NCI-H524 (cell line): ENCODE data around the gene PLD5.
"Not testable (repeated sequence)": the region's sequence is repeated elsewhere in the genome, so short reads cannot be mapped to it uniquely, and the experiment has no call there.

Source experiments
- DNase-seq, 2 experiments: peaks; one replicate each; lab custom pipeline; 2025; lab: John Stamatoyannopoulos, UW

The PLD5 gene

DNA sequence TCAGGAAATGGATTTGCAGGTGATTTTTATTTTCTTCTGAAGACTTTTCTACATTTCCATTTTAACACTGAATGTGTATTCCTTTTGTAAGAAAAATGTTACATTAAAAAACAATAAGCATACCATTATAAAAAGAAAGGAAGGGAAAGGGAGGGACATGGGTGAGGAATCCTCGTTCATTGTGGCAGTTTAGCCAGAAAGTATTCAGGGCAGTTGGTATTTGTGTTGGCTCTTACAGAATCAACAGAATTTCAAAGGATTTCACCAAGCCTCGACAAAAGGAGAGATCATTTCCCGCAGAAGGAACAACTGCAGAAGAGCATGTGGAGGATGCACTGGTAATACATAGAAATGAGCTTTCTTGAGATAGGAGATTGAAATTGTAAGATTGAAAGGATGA, 35.0 kb downstream of the PLD5 start:
- DNase-seq = no peak

DNA sequence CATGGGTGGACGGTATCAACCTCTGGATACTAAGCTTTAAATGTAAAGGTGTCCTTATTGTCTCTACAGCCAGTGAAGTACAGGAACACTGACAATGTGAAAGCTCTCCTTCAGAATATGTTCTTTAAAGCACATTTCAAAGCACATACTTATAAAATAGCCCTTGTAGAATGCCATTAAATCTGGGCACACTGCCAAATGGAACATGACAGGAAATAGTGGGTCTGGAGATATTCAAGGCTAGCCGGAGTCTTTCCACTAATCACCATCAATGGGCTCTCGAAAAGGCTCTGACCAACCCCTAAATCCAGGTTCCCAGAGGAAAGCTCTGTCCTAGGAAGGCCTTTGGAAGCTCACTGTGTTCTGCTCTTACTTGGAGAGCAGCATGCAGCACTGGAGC, 46.6 kb downstream of the PLD5 start:
- DNase-seq = peak in 1 of 2 experiments; percentile 15

DNA sequence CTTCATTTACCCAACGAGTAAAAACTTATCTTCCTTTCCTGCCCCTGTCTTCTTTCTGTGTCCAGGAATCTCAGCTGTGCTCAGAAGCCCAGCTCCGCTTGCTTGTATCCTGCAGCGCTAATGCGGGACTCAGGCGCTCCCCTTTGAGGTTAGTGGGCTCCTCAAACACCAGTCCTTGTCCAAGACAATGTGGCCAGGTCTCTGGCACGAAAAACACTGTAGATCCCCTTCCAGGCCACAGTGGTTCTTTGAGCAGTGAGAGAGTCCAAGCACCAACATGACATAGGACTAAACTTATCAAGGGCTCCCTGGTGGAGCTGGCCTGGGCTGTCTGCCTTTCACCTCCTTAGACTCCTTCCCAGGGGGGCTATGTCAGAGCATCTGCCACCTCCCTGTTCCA, 53.7 kb downstream of the PLD5 start:
- no peak for DNase-seq

DNA sequence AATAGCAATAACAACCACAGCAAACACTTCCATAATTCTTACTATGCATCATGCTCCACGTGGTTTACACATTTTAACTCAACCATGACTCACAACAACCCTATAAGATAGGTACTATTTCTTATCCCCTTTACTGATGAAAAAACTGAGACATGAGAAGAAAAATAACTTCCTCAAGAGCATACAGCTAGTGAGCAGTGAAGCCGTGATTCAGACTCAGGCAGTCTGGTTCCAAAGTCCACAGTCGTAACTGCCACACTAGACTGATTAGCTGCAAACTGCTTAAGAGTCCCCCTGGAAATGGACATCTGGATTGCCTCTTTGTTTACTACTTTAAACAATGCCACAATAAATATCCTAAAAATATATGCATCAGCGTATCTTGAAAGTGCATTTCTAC, 55.7 kb downstream of the PLD5 start:
- DNase-seq = no peak

DNA sequence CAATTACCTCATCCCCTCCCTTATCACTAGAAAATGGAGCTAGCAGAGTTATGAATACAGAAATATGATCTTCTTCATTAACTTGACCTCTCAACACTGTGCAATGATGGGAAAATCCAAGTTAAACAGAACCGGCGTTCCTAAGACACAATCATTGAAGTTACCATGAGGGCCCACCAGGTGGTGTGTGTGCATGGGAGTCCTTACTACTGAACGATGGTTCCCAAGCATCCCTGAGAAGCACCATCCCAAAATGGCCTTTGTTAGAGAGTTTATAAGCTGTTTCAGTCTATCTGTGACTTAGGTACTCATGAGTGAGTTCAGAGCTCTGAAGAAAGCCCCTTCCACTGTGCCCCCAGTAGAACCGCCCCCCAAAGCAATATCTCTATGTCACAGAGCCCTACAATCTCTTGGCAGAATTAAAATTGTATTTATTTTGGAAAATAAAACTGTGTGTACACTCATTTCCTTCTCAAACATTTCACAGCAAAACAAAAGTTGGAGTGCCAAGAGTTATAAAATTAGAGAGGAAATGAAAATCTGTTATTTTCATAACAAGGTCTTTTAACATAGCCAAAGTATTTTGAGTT, 56.8 kb downstream of the PLD5 start:
- DNase-seq = peak; percentile 44 to 75

DNA sequence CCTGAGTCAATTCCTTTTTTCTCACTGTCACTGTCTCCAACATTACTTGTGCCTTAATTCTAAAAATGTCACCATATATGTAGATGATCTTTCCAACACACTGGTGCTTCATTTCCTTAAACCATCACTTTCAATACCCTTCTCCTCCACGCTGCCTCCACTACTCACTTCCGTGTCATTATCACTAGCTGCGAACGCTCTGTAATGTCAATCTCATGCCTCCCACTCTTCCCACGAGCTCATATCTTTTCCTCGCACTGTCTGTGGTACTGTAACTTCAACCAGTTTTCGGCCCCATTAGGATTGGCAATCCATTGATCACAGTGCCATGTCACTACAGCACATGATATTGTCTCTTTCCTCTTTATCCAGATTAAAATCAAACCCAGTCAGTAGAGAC, 61.6 kb downstream of the PLD5 start:
- no peak for DNase-seq

DNA sequence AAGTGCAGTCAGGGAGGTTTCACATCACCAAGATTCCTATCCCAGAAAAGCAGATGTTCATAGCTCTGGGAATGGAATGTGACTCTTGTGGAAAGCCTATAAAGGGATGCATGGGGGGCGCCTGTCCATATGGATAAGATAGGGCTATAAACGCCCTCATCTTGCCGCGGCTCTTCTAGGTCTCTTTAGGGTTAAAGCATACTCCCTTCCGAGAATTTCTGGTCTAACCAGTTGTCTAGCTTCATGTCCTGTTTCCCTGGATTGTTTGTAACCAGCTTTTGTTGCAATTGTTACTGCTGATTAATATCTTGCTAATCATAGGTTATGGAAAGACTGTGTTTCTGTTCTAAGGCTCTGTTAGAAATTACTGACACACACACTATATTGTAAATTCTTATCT, 64.8 kb downstream of the PLD5 start:
- not testable (repeated sequence) for DNase-seq

DNA sequence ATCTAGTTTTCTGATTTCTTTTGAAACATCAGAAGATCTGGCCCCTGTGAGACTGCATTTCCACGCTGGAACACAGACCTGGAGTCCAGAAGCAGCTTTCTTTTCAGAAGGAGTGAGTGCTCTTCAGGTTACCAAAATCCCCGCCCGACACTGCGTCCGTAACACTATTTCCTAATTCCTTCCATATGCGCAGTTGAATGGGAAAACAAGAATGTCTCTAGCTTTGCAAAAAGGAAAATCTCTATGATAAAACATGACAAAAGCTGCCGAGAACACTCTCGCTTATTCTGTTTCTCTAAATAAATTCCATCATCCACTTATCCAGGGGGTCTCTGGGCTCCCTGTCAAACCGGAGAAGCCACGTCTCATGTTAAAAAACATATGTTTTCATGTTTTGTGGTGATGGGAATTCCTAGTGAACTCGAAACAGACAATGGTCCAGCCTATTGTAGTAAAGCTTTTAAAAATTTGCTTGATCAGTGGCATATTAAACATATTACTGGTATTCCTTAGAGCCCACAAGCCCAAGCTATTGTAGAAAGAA, 67.7 kb downstream of the PLD5 start:
- no peak for DNase-seq

DNA sequence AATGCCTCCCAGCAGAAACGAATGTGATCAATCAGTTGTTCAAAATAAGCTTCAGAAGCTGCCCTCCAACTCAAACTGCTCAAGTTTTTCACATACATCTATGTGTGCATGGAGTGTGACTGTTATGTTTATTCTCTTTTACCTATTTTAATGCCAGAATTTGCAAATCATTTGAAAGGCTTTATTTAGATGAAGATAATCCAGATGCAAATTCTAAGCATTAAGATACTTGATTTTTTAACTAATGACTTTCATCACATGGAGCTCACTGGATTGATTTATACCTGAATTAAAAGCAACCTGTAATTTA, 69.5 kb downstream of the PLD5 start:
- DNase-seq = no peak

DNA sequence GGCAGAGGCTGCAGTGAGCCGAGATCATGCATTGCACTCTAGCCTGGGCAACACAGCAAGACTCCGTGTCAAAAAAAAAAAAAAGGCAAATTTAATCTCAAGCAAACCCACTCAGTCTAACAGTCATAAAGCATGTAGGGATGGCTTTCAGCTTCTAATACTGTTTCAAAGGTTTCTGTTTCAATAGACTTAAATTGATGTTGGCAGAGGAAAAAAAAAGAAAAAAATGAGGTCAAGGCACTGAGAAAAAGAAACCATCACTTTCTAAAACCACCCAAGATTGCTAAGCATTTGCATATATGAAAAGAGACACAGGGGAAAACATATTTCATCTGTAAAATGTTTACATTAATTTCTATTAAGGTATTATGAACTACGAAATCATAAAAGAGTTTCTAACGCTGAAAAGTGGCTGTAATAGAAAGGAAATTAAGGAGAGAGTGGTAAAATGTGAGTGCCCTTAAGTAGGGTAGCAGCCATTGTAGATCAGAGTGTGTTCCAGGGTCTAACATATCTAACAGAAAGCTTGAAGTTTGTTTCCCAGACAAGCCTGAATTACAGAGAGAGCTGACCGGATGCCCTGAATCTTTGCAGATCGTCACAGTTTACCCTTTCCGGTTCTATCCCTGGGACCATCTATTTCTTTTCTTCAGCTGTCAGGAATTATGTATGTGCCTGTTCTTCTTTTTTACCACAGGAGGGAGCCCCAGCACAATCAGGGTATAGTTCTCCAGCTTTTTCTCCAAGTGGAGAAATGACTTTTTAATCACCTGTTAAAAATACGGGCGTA, 70.0 kb downstream of the PLD5 start:
- peak; percentile 32 to 61 for DNase-seq

DNA sequence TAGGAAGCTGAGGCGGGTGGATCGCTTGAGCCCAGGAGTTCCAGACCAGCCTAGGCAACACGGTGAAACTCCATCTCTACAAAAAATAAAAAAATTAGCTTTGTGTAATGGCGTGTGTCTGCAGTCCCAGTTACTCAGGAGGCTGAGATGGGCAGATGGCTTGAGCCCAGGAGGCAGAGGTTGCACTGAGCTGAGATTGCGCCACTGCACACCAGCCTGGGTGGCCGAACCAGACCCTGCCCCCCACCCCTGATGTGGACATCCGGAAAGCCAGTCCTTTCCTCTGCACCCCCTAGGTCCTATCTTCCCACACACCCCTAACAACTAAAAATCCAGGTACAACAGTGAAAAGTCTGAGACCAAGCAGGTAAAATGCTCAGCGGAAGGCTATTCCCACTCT, 71.9 kb downstream of the PLD5 start:
- DNase-seq = no peak

DNA sequence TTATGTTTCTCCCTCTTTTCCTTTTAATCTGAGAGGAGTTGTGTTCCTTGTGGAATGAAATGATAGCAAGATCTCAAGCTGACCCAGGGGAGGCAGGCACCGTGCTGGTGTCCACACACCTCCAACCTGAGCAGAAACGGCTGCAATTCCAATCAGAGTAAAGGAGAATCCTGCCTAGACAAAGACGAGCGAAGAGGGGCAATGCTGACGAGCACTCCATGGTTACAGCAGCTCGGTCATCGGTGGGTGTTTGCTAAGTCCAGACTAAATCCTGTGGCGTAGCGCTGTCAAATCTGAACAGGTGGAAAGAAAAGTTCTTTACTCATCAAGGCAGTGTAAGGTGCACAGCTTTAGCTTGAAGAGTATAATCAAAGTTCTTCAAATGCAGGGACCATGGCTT, 74.8 kb downstream of the PLD5 start:
- DNase-seq = no peak

DNA sequence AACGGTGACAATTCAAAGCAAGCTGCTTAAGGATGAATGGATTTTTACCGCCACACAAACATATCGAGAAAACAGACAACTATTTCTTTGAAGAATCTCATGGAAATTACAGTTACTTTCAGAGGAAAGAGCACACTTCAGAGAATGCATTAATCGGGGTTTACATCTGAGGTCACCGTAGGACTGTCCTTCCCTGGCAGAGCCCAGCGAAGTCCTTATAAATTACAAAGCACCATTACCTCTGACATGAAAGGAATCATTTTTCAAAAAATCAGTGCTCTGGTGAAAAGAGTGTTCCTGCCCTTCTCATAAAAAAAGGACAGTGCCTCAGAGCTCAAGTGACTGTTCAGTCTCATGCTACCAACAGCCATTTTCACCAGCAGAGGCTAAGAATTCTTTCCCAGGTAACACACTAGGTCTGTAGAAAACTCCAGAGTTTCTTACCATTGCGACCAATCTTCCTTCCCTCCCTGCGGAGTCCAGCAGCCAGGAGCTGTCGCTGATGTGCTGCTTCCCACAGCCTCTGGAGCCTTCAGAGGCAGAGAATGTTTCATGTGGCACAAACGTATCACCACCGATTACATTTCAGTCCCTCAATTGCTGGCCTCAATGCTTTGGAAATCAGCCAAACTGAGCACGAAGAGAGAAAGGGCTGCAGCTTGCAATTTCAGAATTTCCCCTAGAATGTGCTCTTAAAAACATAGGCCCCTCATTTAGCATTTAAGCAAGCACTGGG, 75.4 kb downstream of the PLD5 start:
- DNase-seq = no peak

DNA sequence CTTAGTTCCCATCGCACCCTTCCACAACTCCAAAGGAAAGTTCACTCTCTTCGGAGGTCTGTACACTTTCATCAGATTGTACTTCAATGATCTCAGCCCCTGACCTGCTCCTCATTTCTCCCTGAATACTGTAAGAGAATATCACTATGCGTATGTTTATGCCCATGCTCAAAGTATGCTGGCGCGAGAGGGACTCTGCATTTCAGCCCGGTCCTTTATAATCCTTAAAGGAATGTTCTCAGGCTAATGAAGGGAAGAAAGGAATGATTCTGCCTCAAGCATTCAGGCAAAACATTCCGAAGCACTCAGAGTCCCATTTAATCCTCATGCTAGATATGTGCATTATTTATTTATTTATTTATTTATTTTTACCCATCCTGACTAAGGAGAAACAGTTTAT, 76.8 kb downstream of the PLD5 start:
- no peak for DNase-seq

DNA sequence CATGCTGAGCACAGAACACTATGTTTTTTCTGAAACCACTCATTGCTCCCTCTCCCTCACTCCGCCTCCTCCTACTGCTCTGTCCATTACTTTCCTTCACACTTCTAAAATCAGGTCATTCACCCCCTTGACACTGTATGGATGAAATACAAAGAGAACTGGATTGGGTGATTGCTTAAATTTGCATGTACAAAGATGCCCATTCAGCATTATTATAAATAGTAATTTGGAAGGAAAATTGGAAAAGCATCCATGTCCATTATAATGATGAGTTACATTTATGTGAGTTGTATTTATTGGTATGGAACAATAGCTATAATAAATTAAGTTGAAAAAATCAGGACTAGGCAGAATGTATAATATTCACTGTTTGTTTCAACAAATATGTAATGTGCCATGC, 83.7 kb downstream of the PLD5 start:
- DNase-seq = no peak

DNA sequence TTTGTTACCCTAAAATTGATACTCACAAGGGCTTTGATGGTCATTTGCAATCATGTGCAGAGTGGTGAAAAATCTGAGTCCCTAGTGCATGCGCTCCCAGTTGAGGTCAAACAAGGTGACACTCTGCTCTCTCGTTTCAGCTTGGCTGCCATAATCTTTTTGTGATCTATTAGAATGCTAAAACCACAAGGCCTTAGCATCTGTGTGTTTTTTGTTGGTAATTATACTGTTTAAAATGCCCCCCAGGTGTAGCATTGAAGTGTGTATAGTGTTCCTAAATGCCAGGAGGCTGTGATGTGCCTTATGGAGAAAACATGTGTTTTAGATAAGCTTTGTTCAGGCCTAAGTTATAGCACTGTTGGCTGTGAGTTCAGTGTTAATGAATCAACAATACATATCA, 89.3 kb downstream of the PLD5 start:
- peak in 1 of 2 experiments; percentile 41 for DNase-seq

DNA sequence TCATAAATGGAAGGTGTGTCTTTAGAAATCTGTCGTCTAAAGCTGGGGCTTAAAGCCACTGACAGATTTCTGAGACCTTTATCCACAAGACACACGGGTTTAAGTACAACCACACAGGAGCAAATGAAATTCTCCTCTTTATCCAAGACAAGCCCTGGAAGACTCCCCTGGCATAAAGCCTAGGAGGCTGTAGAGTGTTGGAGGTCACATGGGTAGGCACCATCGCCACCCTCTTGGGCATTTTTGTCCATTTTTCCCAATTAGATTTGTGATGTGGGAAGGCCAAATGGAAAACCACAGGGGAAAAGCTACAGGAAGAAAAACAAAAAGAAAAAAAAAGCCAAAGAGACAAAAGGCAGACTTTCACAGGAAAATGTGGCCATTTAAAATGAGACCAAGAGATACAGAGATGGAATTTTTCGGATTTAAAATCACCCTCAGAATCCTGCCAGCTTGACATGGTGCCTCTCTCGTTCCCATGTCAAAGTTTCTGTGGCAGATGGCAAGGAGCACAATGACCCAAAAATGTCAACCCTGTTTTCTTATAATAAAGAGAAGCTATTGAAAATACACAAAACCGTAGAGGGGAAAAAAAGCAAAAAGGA, 91.9 kb downstream of the PLD5 start:
- DNase-seq = no peak

DNA sequence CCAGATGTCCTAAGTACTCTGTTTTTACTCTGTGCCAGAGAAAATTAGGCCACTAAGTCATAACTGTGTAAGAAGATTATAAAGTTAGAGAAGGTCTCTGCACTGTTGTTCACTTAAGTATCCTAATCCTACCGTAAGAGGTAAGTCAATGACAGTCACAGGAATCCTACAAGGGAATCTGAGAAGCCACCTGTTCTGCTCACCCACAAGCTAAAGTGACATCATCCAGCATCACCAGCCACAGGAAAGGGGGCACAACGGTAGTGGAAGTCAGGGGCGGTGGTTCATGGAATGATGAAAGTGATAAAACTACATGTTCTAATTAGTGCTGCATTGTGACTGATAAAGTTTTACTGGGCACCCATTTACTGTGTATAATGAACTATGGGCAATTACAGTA, 92.7 kb downstream of the PLD5 start:
- peak; percentile 60 to 90 for DNase-seq

DNA sequence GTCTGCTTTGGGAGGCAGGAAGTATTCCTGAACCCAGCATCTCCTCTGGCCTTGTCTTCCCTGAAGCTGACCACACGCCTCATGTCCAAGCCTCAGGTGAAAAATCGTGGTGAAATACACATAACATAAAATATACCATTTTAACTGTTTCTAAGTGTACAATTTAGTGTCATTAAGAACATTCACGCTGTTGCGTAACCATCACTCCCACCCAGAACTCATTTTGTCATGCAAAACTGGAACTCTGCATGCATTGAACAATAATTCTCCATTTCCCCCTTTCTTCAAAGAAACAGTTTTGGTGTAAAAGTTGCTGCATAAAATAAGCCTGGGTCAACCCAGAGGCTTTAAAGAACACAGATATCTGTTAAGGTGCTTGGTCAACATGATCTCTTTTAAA, 93.5 kb downstream of the PLD5 start:
- DNase-seq = no peak

DNA sequence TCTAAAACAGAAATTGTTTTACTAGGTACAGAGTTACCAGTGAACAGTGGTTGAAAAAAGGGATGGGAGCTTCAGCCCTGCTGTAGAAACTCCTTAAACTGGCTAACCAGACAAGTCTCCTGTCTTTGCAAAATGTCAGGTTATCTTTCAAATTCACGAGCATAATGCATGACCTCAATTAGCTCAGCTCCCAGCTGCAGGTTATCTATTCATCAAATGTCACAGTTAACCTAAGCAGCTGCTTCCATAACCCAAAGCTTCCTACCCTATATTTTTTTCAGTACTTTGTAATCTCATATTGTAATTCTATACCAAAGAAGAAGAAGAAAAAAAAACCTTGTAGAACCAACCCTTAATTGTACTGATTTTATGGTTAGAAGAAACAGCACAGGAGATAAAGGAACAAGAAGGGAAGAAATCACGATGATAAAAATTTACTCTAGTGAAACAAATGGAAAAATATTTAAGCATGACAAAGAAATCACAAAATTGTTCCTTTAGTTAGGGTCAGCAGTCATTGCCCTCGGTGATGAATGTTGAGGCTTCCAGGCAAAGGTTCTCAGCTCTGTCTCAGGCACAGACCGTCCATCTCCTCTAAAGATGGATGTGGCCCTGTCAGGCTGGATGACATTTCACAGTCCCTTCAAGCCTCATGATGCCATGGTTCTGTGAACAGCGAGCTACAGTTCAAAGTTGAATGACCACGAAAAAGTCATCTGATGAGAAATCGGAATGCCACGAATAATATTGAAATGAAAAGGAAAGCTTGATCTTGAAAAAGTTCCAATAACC, 95.9 kb downstream of the PLD5 start:
- peak in 1 of 2 experiments; percentile 53 for DNase-seq

DNA sequence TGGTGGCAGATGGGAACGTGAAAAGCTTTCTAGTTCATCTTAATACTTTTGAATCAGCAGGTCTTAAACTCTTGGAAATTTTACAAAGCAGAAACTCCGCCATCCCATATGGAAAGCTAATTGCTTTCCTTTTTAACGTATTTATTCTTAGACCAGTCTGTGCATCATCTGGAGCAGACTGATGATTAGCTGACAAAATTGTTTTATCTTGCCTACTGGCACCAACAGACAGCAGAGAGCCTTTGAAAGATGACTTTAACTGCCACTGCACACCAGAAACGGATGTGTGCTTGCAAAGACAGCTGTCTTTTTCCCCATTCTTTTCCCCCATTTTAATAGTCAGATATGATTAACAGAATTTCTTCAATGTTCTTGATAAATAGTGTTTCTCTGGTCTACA, 97.0 kb downstream of the PLD5 start:
- peak in 1 of 2 experiments; percentile 72 for DNase-seq
